Ovary (tissue), 9 donors: Measurements from ENCODE around the gene KCNIP4. TPM values are rescaled to one million over a fixed set of nuclear protein-coding genes. Genes with fewer than 3 reads are reported as not detected.

Experiments
- DNase-seq, 5 donors: peaks; one replicate each; pipeline ENCODE4 v3.0.0-alpha.2; 2019 to 2020
- H3K27ac ChIP-seq, 2 donors: fragments of 200-600 bp; one replicate each; pipeline versions ENCODE4 v1.5.1 to v1.8.0; 2019 to 2022
- H3K27me3 ChIP-seq: fragments of 200-600 bp; one replicate; pipeline ENCODE4 v1.8.0; 2022
- H3K36me3 ChIP-seq: fragments of 200-600 bp; sonication (generic); one replicate; pipeline ENCODE4 v1.5.1; 2019
- H3K4me1 ChIP-seq: one replicate; pipeline ENCODE4 v1.8.1; 2013; ENCODE audit warnings: mild to moderate bottlenecking, moderate library complexity; ENCODE audit not compliant: insufficient read depth
- H3K4me3 ChIP-seq: fragments of 200-600 bp; sonication (generic); one replicate; pipeline ENCODE4 v1.5.1; 2017
- H3K9me3 ChIP-seq, 2 donors: fragments of 200-600 bp in 1 of 2; sonication (generic) in 1 of 2; one replicate each; pipeline versions ENCODE4 v1.5.1 to v1.8.1; 2013 to 2019; ENCODE audit warnings: mild to moderate bottlenecking in 1 of 2, moderate library complexity in 1 of 2
- CTCF ChIP-seq, 3 donors: fragments of 450-650 bp in 2 of 3; fragments of 200-600 bp in 1 of 3; IDR thresholded peaks; one replicate each; pipeline versions ENCODE4 v1.5.1 to v1.8.0; 2016 to 2022; ENCODE audit warnings: antibody characterized with exemption in 3 of 3, mild to moderate bottlenecking in 1 of 3
- EP300 ChIP-seq: sonication (generic); formaldehyde crosslinking; IDR thresholded peaks from one replicate; pipeline ENCODE4 v1.6.1; 2017; ENCODE audit warnings: antibody characterized with exemption
- POLR2A ChIP-seq: fragments of 450-650 bp; IDR thresholded peaks from one replicate; pipeline ENCODE4 v1.6.1; 2017; ENCODE audit warnings: antibody characterized with exemption, mild to moderate bottlenecking, moderate library complexity
- WGBS, 3 donors: extraction: QIAGEN DNeasy Blood & Tissue Kit in 1 of 3; methylation state at CpG; one replicate each; pipeline versions ENCODE4 v1.1.5 to v1.1.7; 2013 to 2017; 5-methylcytosine and 5-hydroxymethylcytosine counted together
- intact Hi-C, 4 donors: fragments of 100-400 bp; cut with DNase I; formaldehyde crosslinking; loops; one replicate each; pipeline versions ENCODE4 v1.11.0 to v1.15.1; 2022 to 2023
- polyA plus RNA-seq, 2 donors: library from polyadenylated mRNA; stranded (reverse); fragments of 200-250 nt in 1 of 2; fragments of 350-450 nt in 1 of 2; fragmentation: Illumina TruSeq in 1 of 2; extraction: RNeasy Lipid Tissue Mini Kit (QIAGEN cat#74804) in 1 of 2; gene quantifications; one replicate each; pipeline ENCODE4 v1.2.3, GENCODE V29; 2013 to 2014
- total RNA-seq, 7 donors: library from RNA; depleted of rRNA in 2 of 7; stranded (reverse); fragments of >200 nt in 2 of 7; fragmentation: NEBNext Ultra II Directional in 3 of 7; extraction: Animal tissue kit (Norgen Biotek cat#: 25700) in 3 of 7; gene quantifications; one replicate each; pipeline versions ENCODE4 v1.1.0 to v1.2.4, GENCODE V29; 2016 to 2023
- donor health status: DM: no; HTN: no; CAD: no; lungs with moderate emphysema.
- donor health status: DM: no; HTN: no; CAD: no.
- donor health status: Bipolar disorder and iron deficiency.
- donor health status: DM: yes; HTN: yes; CAD: no.
- donor health status: DM: no; HTN: no; CAD: no.
- donor health status: DM: yes; HTN: yes; CAD: no.

The KCNIP4 gene
- total and polyA plus RNA-seq, 9 donors = 0.11 to 3.9 (median 0.93) TPM; not detected in 1

- intact Hi-C loops = no loop called here
- H3K27me3 ChIP-seq = no peaks in the 10 kb centered on the region
- no peaks in the 10 kb centered on the region for H3K4me1 ChIP-seq
- H3K27ac ChIP-seq = no peak overlapping the region
- H3K9me3 ChIP-seq = no peaks in the 10 kb centered on the region
- no peak overlapping the region for H3K4me3 ChIP-seq
- H3K36me3 ChIP-seq = no peaks in the 10 kb centered on the region
- DNase-seq = no peak
- TF ChIP-seq EP300 (no peak), POLR2A (no peak), CTCF (IDR thresholded peaks at IDR 0.05) (no peak)
- 0 to 1% (median 0%) methylated on average over 1 of the region's 1 CpG for WGBS, 3 donors
Observed at GRCh38 chr4:20839957-20840356, 1108.6 kb downstream of the KCNIP4 start.

- no peaks in the 10 kb centered on the region for H3K27me3 ChIP-seq
- intact Hi-C loops = no loop called here
- no peak overlapping the region for H3K27ac ChIP-seq
- DNase-seq = no peak
- no peaks in the 10 kb centered on the region for H3K9me3 ChIP-seq
- no peak for TF ChIP-seq CTCF (IDR thresholded peaks at IDR 0.05)
- 78 to 87% (median 86%) methylated on average over 1 of the region's 1 CpG for WGBS, 3 donors
- no peaks in the 10 kb centered on the region for H3K4me1 ChIP-seq
- no peak overlapping the region for H3K4me3 ChIP-seq
- no peaks in the 10 kb centered on the region for H3K36me3 ChIP-seq
Observed at GRCh38 chr4:20838476-20838875, 1110.1 kb downstream of the KCNIP4 start.

- Histone ChIP-seq H3K4me1 (no peaks in the 10 kb centered on the region), H3K27ac (no peak overlapping the region), H3K9me3 (no peaks in the 10 kb centered on the region), H3K36me3 (no peaks in the 10 kb centered on the region), H3K4me3 (no peak overlapping the region), H3K27me3 (no peaks in the 10 kb centered on the region)
- TF ChIP-seq POLR2A (no peak), EP300 (no peak), CTCF (IDR thresholded peaks at IDR 0.05) (no peak)
- intact Hi-C loops = no loop called here
- DNase-seq = no peak
- 53 to 77% (median 65%) methylated on average over 3 of the region's 3 CpGs for WGBS, 3 donors
Observed at GRCh38 chr4:20832826-20833225, 1115.7 kb downstream of the KCNIP4 start.

GRCh38 chr4:20831746-20832145 lies 1116.8 kb downstream of the KCNIP4 start:
- Histone ChIP-seq H3K9me3 (no peaks in the 10 kb centered on the region), H3K27ac (no peak overlapping the region), H3K4me3 (no peak overlapping the region), H3K36me3 (no peaks in the 10 kb centered on the region), H3K27me3 (no peaks in the 10 kb centered on the region), H3K4me1 (no peaks in the 10 kb centered on the region)
- TF ChIP-seq EP300 = no peak
- no peak for TF ChIP-seq POLR2A
- no peak for TF ChIP-seq CTCF (IDR thresholded peaks at IDR 0.05)
- DNase-seq = no peak
- intact Hi-C loops = no loop called here
- WGBS, 3 donors = 72 to 83% (median 78%) methylated on average over 1 of the region's 1 CpG
